GM12873 (cell line): Measurements from ENCODE around the gene ST6GALNAC5.

ENCODE experiments used
- CTCF ChIP-seq: IDR thresholded peaks from 2 replicates; pipeline ENCODE4 v1.5.1; 2012; ENCODE audit warnings: low read depth, mild to moderate bottlenecking, moderate library complexity, low read length, control low read depth; ENCODE audit not compliant: insufficient read depth; ENCODE audit errors: missing control alignments

Gene ST6GALNAC5

GRCh38 chr1:77015748-77016341 is 148.6 kb downstream of the ST6GALNAC5 start:
- TF ChIP-seq CTCF: no peak

GRCh38 chr1:77016386-77016985 is 149.2 kb downstream of the ST6GALNAC5 start:
- TF ChIP-seq CTCF: no peak

- no peak for TF ChIP-seq CTCF
Observed at GRCh38 chr1:77018311-77018710, 151.0 kb downstream of the ST6GALNAC5 start.

- no peak for TF ChIP-seq CTCF
Observed at GRCh38 chr1:77018761-77019160, 151.5 kb downstream of the ST6GALNAC5 start.

- TF ChIP-seq CTCF: no peak
Observed at GRCh38 chr1:77021732-77022131, 154.5 kb downstream of the ST6GALNAC5 start.

- no peak for TF ChIP-seq CTCF
Observed at GRCh38 chr1:77024500-77024899, 157.2 kb downstream of the ST6GALNAC5 start.

- TF ChIP-seq CTCF: no peak
Observed at GRCh38 chr1:77025599-77025998, 158.3 kb downstream of the ST6GALNAC5 start.
